ENCODE measurements around the gene PHOX2B. TPM values are rescaled to one million over a fixed set of nuclear protein-coding genes. Genes with fewer than 3 reads are reported as not detected.

The PHOX2B gene
- total RNA-seq, 2 experiments from 2014 or later = not detected

GRCh38 chr4:41749631-41750039, 1.1 kb upstream of the PHOX2B start:
- no peak overlapping the region for H3K27ac Mint-ChIP-seq
- peaks cover 79% of the 10 kb centered on the region for H3K27me3 Mint-ChIP-seq

GRCh38 chr4:41748074-41748570, 403 bp downstream of the PHOX2B start:
- intact Hi-C loops (cut with micrococcal nuclease) = loop anchor here (5.0 kb wide), 1 partner anchor 134 kb away; no protein-coding TSS in a partner anchor
- H3K4me3 Mint-ChIP-seq = no peak overlapping the region
- peaks cover 4% of the 10 kb centered on the region for H3K36me3 Mint-ChIP-seq (ENCODE audit: low read depth)
- ChIA-PET POLR2A (no interaction called here), CTCF (interaction anchor here (1.4 to 1.8 kb wide), 2 partner anchors 73 to 140 kb away, joined by 4 read pairs; no protein-coding TSS in a partner anchor)
- no peak for TF ChIP-seq CTCF (IDR thresholded peaks at IDR 0.05)
- DNase-seq = no peak
- peaks cover 82% of the 10 kb centered on the region for H3K27me3 Mint-ChIP-seq
- no peaks in the 10 kb centered on the region for H3K9me3 Mint-ChIP-seq
- H3K4me1 Mint-ChIP-seq (ENCODE audit: low read depth) = no peaks in the 10 kb centered on the region
- ATAC-seq = no peak
- H3K27ac Mint-ChIP-seq = no peak overlapping the region

More at GRCh38 chr4:41749631-41750039, 1.1 kb upstream of the PHOX2B start:
- intact Hi-C loops (cut with micrococcal nuclease) = loop anchor here (5.0 kb wide), 1 partner anchor 133 kb away; no protein-coding TSS in a partner anchor
- no peak for ATAC-seq
- ChIA-PET CTCF (interaction anchor here (1.1 to 1.4 kb wide), 2 partner anchors 56 to 71 kb away, joined by 3 to 4 read pairs; no protein-coding TSS in a partner anchor), POLR2A (no interaction called here)
- Mint-ChIP-seq H3K36me3 (ENCODE audit: low read depth) (peaks cover 3% of the 10 kb centered on the region), H3K4me3 (no peak overlapping the region), H3K9me3 (no peaks in the 10 kb centered on the region), H3K4me1 (ENCODE audit: low read depth) (no peaks in the 10 kb centered on the region)
- DNase-seq = no peak
- no peak for TF ChIP-seq CTCF (IDR thresholded peaks at IDR 0.05)

- Mint-ChIP-seq H3K4me1 (ENCODE audit: low read depth) (no peaks in the 10 kb centered on the region), H3K4me3 (no peak overlapping the region), H3K27me3 (peaks cover 76% of the 10 kb centered on the region), H3K9me3 (no peaks in the 10 kb centered on the region), H3K36me3 (ENCODE audit: low read depth) (peaks cover 4% of the 10 kb centered on the region), H3K27ac (no peak overlapping the region)
- DNase-seq (no peak), ATAC-seq (no peak)
- intact Hi-C loops (cut with micrococcal nuclease) = loop anchor here (5.0 kb wide), 1 partner anchor 135 kb away; no protein-coding TSS in a partner anchor
- CTCF ChIA-PET = interaction anchor here (1.8 kb wide), 1 partner anchor 140 kb away, joined by 4 read pairs; no protein-coding TSS in a partner anchor
- TF ChIP-seq CTCF (IDR thresholded peaks at IDR 0.05) = no peak
- POLR2A ChIA-PET = no interaction called here
These were observed 1.1 kb downstream of the PHOX2B start for GRCh38 chr4:41747230-41748055.

GRCh38 chr4:41746440-41747229, 1.9 kb downstream of the PHOX2B start:
- Mint-ChIP-seq H3K27me3 (peaks cover 68% of the 10 kb centered on the region), H3K36me3 (ENCODE audit: low read depth) (peaks cover 4% of the 10 kb centered on the region), H3K27ac (no peak overlapping the region), H3K9me3 (no peaks in the 10 kb centered on the region), H3K4me3 (no peak overlapping the region), H3K4me1 (ENCODE audit: low read depth) (no peaks in the 10 kb centered on the region)
- ATAC-seq = no peak
- ChIA-PET CTCF (no interaction called here), POLR2A (no interaction called here)
- no peak for TF ChIP-seq CTCF (IDR thresholded peaks at IDR 0.05)
- DNase-seq = no peak
- intact Hi-C loops (cut with micrococcal nuclease) = loop anchor here (5.0 kb wide), 1 partner anchor 136 kb away; no protein-coding TSS in a partner anchor

All from activated CD8-positive, alpha-beta T cell treated with anti-CD3 and anti-CD28 coated beads for 36 hours (primary cell).